ENCODE data around the gene RNF128.

- TF ChIP-seq CTCF (conservative IDR thresholded peaks at IDR 0.05) (no peak), EZH2 (IDR thresholded peaks at IDR 0.05; ENCODE audit: low read depth) (no peak)
Measured at GRCh38 chrX:106774981-106775380, 48.5 kb downstream of the RNF128 start.

Measured in PC-9 (cell line).